ENCODE data around the gene SMPX. TPM values are rescaled to one million over a fixed set of nuclear protein-coding genes. Genes with fewer than 3 reads are reported as not detected.

The SMPX gene
- total RNA-seq, 1 donor from 2014 or later: 40.1 TPM

- no peak for DNase-seq
Observed at GRCh38 chrX:21741869-21742701, 15.8 kb downstream of the SMPX start.

GRCh38 chrX:21741364-21741763 is 16.6 kb downstream of the SMPX start:
- no peak for DNase-seq

- DNase-seq: no peak
Observed at GRCh38 chrX:21740329-21741274, 17.3 kb downstream of the SMPX start.

DNA sequence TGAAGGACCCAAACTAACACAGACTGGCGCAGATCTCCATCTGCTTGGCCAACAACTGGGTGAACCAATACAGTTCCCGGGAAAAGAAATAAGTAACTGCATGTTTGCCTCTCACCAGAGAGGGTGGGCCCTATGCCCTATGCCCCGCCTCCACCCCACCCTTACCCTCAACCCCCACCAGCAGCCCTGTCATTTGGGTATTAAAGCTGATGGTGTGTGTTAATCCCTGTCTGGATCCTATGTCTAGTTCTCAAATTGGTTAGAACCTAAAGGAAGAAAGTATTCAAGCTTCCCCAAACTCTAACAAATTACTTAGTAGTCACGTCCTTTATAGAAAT is 19.0 kb downstream of the SMPX start:
- DNase-seq: no peak

DNA sequence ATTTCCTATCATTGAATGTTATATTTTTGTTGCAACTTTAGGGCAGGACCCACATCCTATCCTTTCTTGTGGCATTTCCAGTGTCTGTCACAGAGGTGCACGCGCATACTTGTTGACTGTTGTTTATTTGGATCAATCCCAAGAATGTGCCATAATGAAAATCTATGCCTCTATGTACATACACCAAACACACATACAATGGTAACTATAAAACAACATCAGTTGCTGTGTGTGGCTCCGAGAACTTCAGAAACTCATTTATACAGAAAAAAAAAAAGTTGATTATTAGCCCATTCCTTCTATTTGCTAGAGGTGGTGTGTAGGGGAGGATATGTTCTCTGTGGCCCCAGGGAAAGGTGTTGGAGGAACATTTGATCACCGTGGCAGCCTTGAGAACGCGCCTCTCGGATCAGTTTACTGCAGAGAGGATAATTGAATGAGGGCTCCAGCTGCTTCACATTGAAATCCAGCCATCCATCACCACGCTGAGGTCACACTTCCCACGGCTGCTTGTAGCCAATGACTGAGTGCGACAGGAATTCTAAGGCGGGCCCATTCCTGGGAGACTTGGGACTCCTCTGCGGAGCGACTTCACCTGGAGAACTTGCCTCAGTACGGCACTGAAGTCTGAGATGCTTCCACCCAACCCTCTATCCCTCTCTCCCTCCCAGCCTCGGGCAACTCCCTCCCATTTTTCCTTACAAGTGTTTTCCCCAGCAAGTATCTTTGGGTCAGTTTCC is 19.5 kb downstream of the SMPX start:
- DNase-seq: peak; percentile 8

DNA sequence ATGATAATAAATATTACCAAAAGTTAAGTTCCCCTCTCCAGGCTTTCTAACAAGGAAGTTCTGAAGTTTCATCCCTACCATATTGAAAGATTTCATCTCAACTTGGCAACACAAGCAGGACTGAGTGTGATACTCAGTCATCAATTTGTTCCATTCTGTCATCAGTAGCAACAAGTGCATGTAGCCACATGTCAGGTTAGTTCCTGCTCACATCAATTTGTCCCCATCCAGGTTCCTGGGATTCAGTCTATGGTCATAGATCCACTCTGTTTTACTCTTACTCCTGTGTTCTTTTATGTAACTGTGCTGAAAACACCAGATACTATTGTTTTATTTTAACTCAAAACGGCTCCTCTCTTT is 22.2 kb downstream of the SMPX start:
- no peak for DNase-seq

GRCh38 chrX:21735038-21735767 is 22.7 kb downstream of the SMPX start:
- no peak for DNase-seq

- DNase-seq: no peak
Observed at GRCh38 chrX:21734175-21734574, 23.7 kb downstream of the SMPX start.

DNA sequence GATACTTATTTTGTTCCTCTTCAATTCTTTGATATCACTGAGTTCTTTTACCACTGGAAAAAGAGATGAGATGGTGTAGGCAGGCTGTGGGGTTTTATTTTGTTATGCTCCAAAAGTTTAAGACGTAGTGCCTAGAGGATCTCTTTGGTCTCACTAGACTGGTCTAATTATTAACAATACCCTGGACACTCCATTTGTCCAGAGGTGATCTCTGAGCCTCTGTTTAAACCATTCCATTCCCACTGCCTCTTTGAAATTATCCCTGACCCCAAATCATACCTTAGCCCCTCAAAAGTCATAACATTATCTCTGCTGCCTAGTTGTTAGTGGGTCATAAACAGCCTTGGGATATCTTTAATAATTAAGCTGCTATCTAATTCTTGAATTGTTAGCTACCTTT is 24.2 kb downstream of the SMPX start:
- no peak for DNase-seq

- no peak for DNase-seq
Observed at GRCh38 chrX:21730026-21730425, 27.9 kb downstream of the SMPX start.

DNA sequence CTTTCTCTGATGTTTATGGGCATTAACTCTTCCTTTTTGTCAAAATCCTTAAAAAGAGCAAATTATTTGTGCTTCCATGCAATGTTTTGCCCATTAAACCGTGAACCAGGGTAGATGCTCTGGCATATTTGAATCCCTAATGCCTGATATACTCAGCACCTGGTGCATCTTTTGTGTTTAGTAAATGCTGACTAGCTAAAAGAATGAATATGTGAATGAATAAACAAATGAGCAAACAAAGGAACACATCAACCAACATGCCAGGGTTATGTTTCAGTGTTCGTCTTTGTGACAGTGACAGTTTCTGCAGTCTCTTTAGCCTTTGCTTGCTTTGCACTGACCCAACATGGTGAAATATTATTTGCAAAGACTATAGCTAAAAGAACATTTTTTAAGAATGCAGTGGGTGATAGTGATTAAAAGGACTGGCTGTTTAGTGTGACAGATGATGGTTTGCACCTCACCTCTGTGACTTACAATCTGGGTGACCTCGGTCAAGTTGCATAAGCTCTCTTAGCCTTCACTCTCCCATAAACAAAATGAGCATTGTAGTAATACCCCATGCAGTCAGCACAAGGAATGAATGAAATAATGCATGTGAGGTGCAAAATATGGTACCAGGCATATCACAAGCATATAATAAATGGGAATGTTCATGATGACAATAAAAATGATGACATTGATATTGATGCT is 29.5 kb downstream of the SMPX start:
- DNase-seq: no peak

GRCh38 chrX:21725916-21726315 is 32.0 kb downstream of the SMPX start:
- no peak for DNase-seq

GRCh38 chrX:21725496-21725895 is 32.4 kb downstream of the SMPX start:
- peak; percentile 3 for DNase-seq

- no peak for DNase-seq
Observed at GRCh38 chrX:21723814-21724213, 34.1 kb downstream of the SMPX start.

GRCh38 chrX:21723084-21723483 is 34.8 kb downstream of the SMPX start:
- DNase-seq: no peak

GRCh38 chrX:21721195-21721594 is 36.7 kb downstream of the SMPX start:
- DNase-seq: no peak

GRCh38 chrX:21718575-21718974 is 39.3 kb downstream of the SMPX start:
- no peak for DNase-seq

GRCh38 chrX:21717802-21718201 is 40.1 kb downstream of the SMPX start:
- DNase-seq: no peak

DNA sequence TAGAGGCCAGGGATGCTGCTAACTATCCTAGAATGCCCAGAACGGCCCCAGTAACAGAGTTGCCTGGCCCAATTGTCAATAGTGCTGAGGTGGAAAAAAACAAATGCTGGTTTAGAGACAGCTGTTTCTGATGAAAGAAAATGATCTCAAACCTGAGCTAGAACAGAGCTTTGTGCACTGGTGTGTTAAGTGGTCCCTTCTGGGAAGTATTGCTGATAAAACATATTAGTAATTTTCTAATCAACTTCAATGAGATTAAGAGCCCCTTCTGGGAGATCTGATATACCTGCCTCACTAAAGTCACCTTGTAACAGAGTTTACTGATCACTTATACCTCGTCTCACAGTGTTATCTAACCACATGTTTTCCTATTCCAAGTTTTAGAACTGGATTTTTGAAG is 42.1 kb downstream of the SMPX start:
- no peak for DNase-seq

GRCh38 chrX:21715337-21715736 is 42.6 kb downstream of the SMPX start:
- DNase-seq: no peak

DNA sequence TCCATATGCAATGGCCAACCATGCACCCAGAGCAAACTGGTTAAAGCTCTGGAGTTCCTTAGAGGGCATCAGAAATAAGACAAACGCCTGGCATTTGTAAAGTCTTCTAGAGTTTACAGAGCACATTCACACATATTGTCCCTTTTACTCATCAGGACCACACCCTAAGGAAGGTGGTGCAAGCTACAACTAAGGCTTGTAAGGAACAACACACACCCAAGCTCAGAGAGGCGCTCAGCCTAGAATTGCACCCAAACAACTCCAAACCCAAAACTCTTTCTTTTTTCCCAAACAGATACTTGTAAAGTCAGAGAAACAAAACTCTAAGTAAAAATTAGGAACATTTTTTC is 46.1 kb downstream of the SMPX start:
- DNase-seq: no peak
